ENCODE data around the gene FABP2. TPM values are rescaled to one million over a fixed set of nuclear protein-coding genes. Genes with fewer than 3 reads are reported as not detected.
"Not testable (repeated sequence)": the region's sequence is repeated elsewhere in the genome, so short reads cannot be mapped to it uniquely, and the experiment has no call there.

Gene FABP2
- total RNA-seq, 4 donors from 2014 or later = not detected

DNA sequence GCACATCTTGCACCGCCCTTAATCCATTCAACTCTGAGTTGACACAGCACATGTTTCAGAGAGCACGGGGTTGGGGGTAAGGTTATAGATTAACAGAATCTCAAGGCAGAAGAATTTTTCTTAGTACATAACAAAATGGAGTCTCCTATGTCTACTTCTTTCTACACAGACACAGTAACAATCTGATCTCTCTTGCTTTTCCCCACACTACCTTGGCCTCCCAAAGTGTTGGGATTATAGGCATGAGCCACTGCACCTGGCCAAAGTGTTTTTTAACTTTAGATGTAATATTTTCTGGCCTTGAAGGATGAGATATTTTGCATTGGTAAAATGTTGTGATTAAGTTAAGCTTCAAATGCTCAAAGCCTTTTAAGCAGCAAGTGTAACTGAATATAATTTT is 21.4 kb upstream of the FABP2 start:
- DNase-seq; H3K9me3 ChIP-seq; intact Hi-C loops (cut with DNase I); H3K27me3 ChIP-seq; H3K27ac ChIP-seq; H3K4me1 ChIP-seq; H3K4me3 ChIP-seq (replicated peaks in 1 of 3); H3K36me3 ChIP-seq: not testable (repeated sequence)
- no CpG with 5 or more reads among the region's 2 CpGs for WGBS, 2 donors

DNA sequence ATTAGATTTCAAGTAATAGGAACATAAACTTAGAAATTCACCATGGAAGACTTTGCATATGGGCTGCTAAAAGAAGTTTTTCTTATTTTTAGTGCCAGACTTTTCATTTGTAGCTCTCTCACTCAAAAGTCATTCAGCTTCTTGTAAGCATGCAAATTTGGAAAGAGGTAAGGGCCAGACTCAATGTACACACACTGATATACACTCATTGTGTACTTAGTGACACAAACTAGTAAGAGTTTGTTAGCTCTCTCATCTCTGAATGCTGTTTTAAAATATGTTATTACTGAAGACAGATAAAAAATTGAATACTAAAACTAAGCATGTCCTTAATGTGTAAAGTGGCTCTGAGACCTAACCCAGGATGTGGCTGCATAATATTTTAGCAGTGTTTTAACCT is 18.0 kb upstream of the FABP2 start:
- DNase-seq; H3K4me1 ChIP-seq; intact Hi-C loops (cut with DNase I); H3K36me3 ChIP-seq; H3K27me3 ChIP-seq; H3K4me3 ChIP-seq (replicated peaks in 1 of 3); H3K9me3 ChIP-seq; H3K27ac ChIP-seq: not testable (repeated sequence)

GRCh38 chr4:119337010-119337409 is 15.1 kb upstream of the FABP2 start:
- intact Hi-C loops (cut with DNase I) = no loop called here
- no peaks in the 10 kb centered on the region for H3K36me3 ChIP-seq
- H3K4me3 ChIP-seq (replicated peaks in 1 of 3) = no peak overlapping the region
- H3K9me3 ChIP-seq = no peaks in the 10 kb centered on the region
- no peak for DNase-seq
- H3K27ac ChIP-seq = no peak overlapping the region
- TF ChIP-seq, protein P1, sequence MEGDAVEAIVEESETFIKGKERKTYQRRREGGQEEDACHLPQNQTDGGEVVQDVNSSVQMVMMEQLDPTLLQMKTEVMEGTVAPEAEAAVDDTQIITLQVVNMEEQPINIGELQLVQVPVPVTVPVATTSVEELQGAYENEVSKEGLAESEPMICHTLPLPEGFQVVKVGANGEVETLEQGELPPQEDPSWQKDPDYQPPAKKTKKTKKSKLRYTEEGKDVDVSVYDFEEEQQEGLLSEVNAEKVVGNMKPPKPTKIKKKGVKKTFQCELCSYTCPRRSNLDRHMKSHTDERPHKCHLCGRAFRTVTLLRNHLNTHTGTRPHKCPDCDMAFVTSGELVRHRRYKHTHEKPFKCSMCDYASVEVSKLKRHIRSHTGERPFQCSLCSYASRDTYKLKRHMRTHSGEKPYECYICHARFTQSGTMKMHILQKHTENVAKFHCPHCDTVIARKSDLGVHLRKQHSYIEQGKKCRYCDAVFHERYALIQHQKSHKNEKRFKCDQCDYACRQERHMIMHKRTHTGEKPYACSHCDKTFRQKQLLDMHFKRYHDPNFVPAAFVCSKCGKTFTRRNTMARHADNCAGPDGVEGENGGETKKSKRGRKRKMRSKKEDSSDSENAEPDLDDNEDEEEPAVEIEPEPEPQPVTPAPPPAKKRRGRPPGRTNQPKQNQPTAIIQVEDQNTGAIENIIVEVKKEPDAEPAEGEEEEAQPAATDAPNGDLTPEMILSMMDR (IDR thresholded peaks at IDR 0.05) = no peak
- no peak for TF ChIP-seq POLR2A (IDR thresholded peaks at IDR 0.05)
- WGBS, 2 donors = 50 to 70% methylated on average over 1 of the region's 1 CpG
- no peaks in the 10 kb centered on the region for H3K4me1 ChIP-seq
- H3K27me3 ChIP-seq = no peaks in the 10 kb centered on the region

DNA sequence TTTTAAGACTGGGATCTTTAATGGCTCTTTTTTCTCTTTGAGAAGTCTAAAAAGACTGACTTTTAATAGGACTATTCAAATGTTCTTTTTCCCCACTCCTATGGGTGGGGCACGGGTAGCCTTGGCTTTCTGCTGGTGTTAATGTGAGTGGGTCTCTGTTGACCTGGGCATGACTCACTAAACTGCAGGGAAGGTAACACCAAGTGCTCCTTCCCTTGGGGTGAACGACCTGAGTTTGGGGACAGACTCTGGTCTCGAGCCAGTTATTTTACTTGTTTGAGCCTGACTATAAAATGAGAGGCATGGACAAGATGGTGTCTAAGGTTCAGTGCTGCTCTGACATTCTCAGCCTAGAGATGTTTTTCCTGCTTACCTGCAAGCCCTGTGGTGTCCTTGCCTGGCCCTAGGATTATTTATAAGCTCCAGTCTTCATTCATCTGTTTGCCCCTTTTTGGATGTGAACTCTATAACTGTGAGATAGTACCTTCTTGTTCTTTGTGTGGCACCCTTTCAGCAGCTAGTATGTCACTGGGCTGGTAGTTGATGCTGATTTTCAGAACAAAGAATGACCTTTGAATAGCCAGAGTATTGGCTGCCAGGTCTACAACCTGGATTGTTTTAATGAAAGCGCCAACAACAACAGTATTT is 14.5 kb upstream of the FABP2 start:
- H3K36me3 ChIP-seq; DNase-seq; intact Hi-C loops (cut with DNase I); H3K27ac ChIP-seq; H3K27me3 ChIP-seq; H3K4me1 ChIP-seq; H3K9me3 ChIP-seq; H3K4me3 ChIP-seq (replicated peaks in 1 of 3): not testable (repeated sequence)
- 79 to 85% methylated on average over 3 of the region's 4 CpGs for WGBS, 2 donors

DNA sequence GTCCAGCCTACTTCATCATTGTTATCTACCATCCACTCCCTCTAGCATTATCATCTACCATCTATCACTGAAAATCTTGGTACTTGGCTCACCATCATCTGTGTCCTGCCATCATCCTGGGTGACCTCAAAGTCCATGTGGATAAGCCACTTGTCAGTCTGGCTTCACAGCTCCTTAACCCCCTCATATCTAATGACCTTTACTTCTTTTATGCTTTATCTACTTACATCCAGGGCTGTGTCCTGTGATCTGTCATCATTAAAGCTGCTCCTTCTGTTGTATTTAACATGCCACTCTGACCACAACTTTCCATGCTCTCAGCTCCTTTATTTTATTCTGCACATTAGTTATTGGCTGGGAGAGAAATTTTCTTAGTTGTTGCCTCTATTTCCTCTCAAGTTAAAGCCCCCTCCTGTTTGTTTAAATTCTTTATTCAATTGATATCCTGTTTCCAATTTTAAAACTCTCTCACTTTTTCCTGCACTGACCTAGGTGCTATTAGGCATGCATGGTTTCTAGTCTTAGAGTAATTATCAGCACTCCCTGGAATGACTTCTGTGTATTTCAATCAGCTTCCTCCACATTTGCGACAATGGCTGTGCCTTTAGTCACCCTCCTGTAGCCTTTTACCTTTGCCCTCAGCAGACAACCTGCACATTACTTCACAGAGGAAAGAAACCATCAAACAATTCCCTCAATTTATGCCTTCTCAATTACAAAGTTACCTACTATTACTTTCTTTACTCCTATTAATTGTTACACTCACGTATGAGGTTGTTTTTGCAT is 8.1 kb upstream of the FABP2 start:
- DNase-seq = no peak
- intact Hi-C loops (cut with DNase I) = no loop called here
- Histone ChIP-seq H3K4me3 (replicated peaks in 1 of 3) (no peak overlapping the region), H3K4me1 (no peaks in the 10 kb centered on the region), H3K27me3 (no peaks in the 10 kb centered on the region), H3K27ac (no peak overlapping the region), H3K36me3 (no peaks in the 10 kb centered on the region), H3K9me3 (no peaks in the 10 kb centered on the region)
- 49 to 64% methylated on average over 2 of the region's 2 CpGs for WGBS, 2 donors
- no peak for TF ChIP-seq POLR2A (IDR thresholded peaks at IDR 0.05)
- TF ChIP-seq, protein P1 (IDR thresholded peaks at IDR 0.05) = no peak

GRCh38 chr4:119328695-119329094 is 6.8 kb upstream of the FABP2 start:
- intact Hi-C loops (cut with DNase I) = no loop called here

More at GRCh38 chr4:119328695-119329094, 6.8 kb upstream of the FABP2 start:
- Histone ChIP-seq H3K36me3 (no peaks in the 10 kb centered on the region), H3K27ac (no peak overlapping the region), H3K4me1 (no peaks in the 10 kb centered on the region), H3K27me3 (no peaks in the 10 kb centered on the region), H3K9me3 (no peaks in the 10 kb centered on the region), H3K4me3 (replicated peaks in 1 of 3) (no peak overlapping the region)
- no peak for DNase-seq
- TF ChIP-seq, protein P1 (IDR thresholded peaks at IDR 0.05) = no peak
- TF ChIP-seq POLR2A (IDR thresholded peaks at IDR 0.05) = no peak
- 61 to 91% methylated on average over 2 of the region's 2 CpGs for WGBS, 2 donors

All from thyroid gland (tissue), 4 donors.